Stomach (tissue), 9 donors: Measurements from ENCODE around the gene PIR. TPM values are rescaled to one million over a fixed set of nuclear protein-coding genes. Genes with fewer than 3 reads are reported as not detected.

Experiments
- DNase-seq, 2 donors: peaks; one replicate each; pipeline versions ENCODE4 v3.0.0 to v3.0.0-alpha.2; 2013 to 2019
- H3K27ac ChIP-seq, 5 donors: fragments of 200-600 bp in 4 of 5; sonication (generic) in 4 of 5; one replicate each; pipeline ENCODE4 v1.5.1; 2013 to 2019; ENCODE audit warnings: mild to moderate bottlenecking in 1 of 5, moderate library complexity in 1 of 5
- H3K27me3 ChIP-seq, 3 donors: fragments of 200-600 bp; sonication (generic); one replicate each; pipeline ENCODE4 v1.5.1; 2017 to 2019; ENCODE audit warnings: mixed run types in 1 of 3
- H3K36me3 ChIP-seq, 4 donors: fragments of 200-600 bp; sonication (generic); 1 replicate in 3 of 4; 2 replicates in 1 of 4; pipeline ENCODE4 v1.5.1; 2016 to 2019
- H3K4me1 ChIP-seq, 4 donors: fragments of 200-600 bp; sonication (generic); one replicate each; pipeline ENCODE4 v1.5.1; 2016 to 2019
- H3K4me3 ChIP-seq, 4 donors: fragments of 200-600 bp; sonication (generic) in 3 of 4; one replicate each; pipeline ENCODE4 v1.5.1; 2016 to 2019; ENCODE audit warnings: mild to moderate bottlenecking in 1 of 4
- H3K9me3 ChIP-seq, 4 donors: fragments of 200-600 bp; sonication (generic); one replicate each; pipeline ENCODE4 v1.5.1; 2016 to 2019
- CTCF ChIP-seq, 7 experiments: fragments of 450-650 bp in 4 of 7; fragments of 200-600 bp in 3 of 7; sonication (generic) in 3 of 7; IDR thresholded peaks; one replicate each; pipeline ENCODE4 v1.5.1; 2016 to 2019; ENCODE audit warnings: antibody characterized with exemption in 7 of 7, control low read depth in 2 of 7, mild to moderate bottlenecking in 1 of 7
- EP300 ChIP-seq: sonication (generic); formaldehyde crosslinking; IDR thresholded peaks from one replicate; pipeline ENCODE4 v1.6.1; 2017; ENCODE audit warnings: antibody characterized with exemption
- POLR2A ChIP-seq, 4 donors: fragments of 450-650 bp; IDR thresholded peaks; one replicate each; pipeline ENCODE4 v1.6.1; 2016; ENCODE audit warnings: antibody characterized with exemption in 4 of 4, control low read depth in 2 of 4, mild to moderate bottlenecking in 1 of 4, moderate library complexity in 1 of 4
- POLR2AphosphoS5 ChIP-seq, 3 donors: sonication (generic); formaldehyde crosslinking; IDR thresholded peaks; one replicate each; pipeline ENCODE4 v1.6.1; 2016; ENCODE audit warnings: antibody characterized with exemption in 3 of 3
- WGBS, 5 donors: extraction: QIAGEN DNeasy Blood & Tissue Kit in 3 of 5; methylation state at CpG; one replicate each; pipeline versions ENCODE4 v1.1.5 to v1.1.7; 2013 to 2018; 5-methylcytosine and 5-hydroxymethylcytosine counted together
- intact Hi-C: fragments of 100-400 bp; cut with DNase I; formaldehyde crosslinking; loops from one replicate; pipeline ENCODE4 v1.15.1; 2023; ENCODE audit warnings: low total_unique reads
- polyA plus RNA-seq, 3 donors: library from polyadenylated mRNA; stranded (reverse); fragments of 200-250 nt; gene quantifications; one replicate each; pipeline ENCODE4 v1.2.3, GENCODE V29; 2013
- total RNA-seq, 5 donors: library from RNA; depleted of rRNA; stranded (reverse); fragments of >200 nt; gene quantifications; one replicate each; pipeline versions ENCODE4 v1.1.0 to v1.2.3, GENCODE V29; 2014 to 2016
- donor health status: healthy with polysubstance abuse.
- donor health status: Bipolar disorder and iron deficiency.
- donor health status: healthy.

Gene PIR
- total and polyA plus RNA-seq, 8 donors = 5.2 to 47.5 (median 12.7) TPM

DNA sequence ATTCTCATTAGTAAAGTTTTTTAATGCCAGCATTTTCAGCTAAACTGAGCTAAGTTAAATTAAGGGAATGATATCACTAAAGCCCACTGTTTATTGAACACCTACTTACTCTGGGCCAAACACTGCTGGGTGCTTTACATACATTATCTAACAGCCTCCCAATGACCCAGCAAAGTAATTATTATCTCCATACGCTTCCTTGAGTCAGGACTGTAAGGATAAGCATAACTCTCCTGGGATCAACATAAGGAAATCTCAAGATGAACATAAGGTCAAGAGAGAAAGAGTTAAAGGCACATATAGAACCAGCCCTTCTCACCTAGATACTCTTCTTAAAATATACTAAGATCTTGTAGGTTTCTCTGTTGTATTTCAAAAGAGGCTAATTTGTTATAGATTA lies 21.1 kb upstream of the PIR start:
- Histone ChIP-seq H3K27me3 (peaks cover 0 to 4% (median 0%) of the 10 kb centered on the region in 3 donors), H3K4me3 (no peak overlapping the region), H3K9me3 (no peaks in the 10 kb centered on the region), H3K36me3 (no peaks in the 10 kb centered on the region), H3K4me1 (no peaks in the 10 kb centered on the region), H3K27ac (no peak overlapping the region)
- TF ChIP-seq POLR2AphosphoS5 (IDR thresholded peaks at IDR 0.05) (no peak), POLR2A (IDR thresholded peaks at IDR 0.05) (no peak), CTCF (IDR thresholded peaks at IDR 0.05) (no peak), EP300 (no peak)
- intact Hi-C loops = no loop called here
- 49 to 87% (median 86%) methylated on average over 1 of the region's 1 CpG for WGBS, 5 donors
- no peak for DNase-seq

GRCh38 chrX:15512401-15512965 lies 19.4 kb upstream of the PIR start:
- Histone ChIP-seq H3K4me3 (no peak overlapping the region), H3K27ac (no peak overlapping the region), H3K36me3 (no peaks in the 10 kb centered on the region), H3K27me3 (peaks cover 0 to 4% (median 0%) of the 10 kb centered on the region in 3 donors), H3K4me1 (no peaks in the 10 kb centered on the region), H3K9me3 (no peaks in the 10 kb centered on the region)
- intact Hi-C loops = no loop called here
- WGBS, 5 donors = 60 to 88% (median 80%) methylated on average over 4 of the region's 4 CpGs
- DNase-seq = no peak
- TF ChIP-seq POLR2A (IDR thresholded peaks at IDR 0.05) (no peak), CTCF (IDR thresholded peaks at IDR 0.05) (no peak), EP300 (no peak), POLR2AphosphoS5 (IDR thresholded peaks at IDR 0.05) (no peak)

DNA sequence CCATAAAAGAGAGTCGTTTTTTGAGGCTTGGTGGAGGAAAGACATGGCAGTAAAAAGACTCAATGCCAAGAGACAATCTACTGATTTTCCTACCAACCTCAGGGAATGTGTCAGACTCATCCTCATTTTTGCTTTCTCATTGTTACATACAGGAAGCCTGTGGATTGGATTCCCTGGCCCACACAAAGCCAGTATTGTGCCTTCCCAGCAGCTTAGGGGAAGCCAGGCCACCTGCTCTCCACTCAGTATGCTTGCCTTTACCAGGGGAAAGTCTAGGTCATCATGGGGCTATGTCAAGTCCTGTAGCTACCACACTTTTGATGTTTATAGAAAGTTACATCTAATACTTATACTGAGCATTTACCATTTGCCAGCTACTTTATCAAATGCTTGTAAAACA lies 18.4 kb upstream of the PIR start:
- 23 to 58% (median 38%) methylated on average over 1 of the region's 1 CpG for WGBS, 5 donors
- H3K4me1 ChIP-seq = no peaks in the 10 kb centered on the region

DNA sequence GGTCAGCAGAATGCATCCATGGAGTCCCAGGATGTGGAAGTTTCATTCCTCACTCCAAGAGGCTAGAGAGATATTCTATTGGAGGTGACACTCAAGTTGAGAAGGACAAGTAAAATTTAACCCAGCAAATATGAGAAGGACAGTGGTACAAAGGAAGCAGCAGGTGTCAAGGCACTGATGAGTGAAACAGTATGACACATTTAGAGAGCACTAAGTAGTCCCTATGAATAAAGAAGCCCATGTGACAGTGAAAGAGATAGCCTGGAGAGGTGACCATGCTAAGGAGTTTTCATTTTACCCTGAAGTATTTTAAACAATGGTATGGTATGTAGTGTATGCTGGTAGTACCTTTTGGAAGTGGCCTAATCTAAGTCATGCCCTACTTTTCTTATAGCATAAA lies 16.7 kb upstream of the PIR start:
- H3K36me3 ChIP-seq = no peaks in the 10 kb centered on the region
- H3K27me3 ChIP-seq = peaks cover 0 to 5% (median 0%) of the 10 kb centered on the region in 3 donors
- DNase-seq = no peak
- H3K9me3 ChIP-seq = no peaks in the 10 kb centered on the region
- H3K4me3 ChIP-seq = no peak overlapping the region
- H3K4me1 ChIP-seq = no peaks in the 10 kb centered on the region
- intact Hi-C loops = no loop called here
- TF ChIP-seq EP300 (no peak), CTCF (IDR thresholded peaks at IDR 0.05) (no peak)
- H3K27ac ChIP-seq = no peak overlapping the region

More for the DNA sequence above, 18.4 kb upstream of the PIR start:
- no peak overlapping the region for H3K4me3 ChIP-seq
- intact Hi-C loops = no loop called here
- no peaks in the 10 kb centered on the region for H3K9me3 ChIP-seq
- TF ChIP-seq POLR2A (IDR thresholded peaks at IDR 0.05) (no peak), POLR2AphosphoS5 (IDR thresholded peaks at IDR 0.05) (no peak), CTCF (IDR thresholded peaks at IDR 0.05) (no peak), EP300 (no peak)
- H3K27me3 ChIP-seq = no peaks in the 10 kb centered on the region
- no peak overlapping the region for H3K27ac ChIP-seq
- DNase-seq = peak in 1 of 2 donors; percentile 10
- no peaks in the 10 kb centered on the region for H3K36me3 ChIP-seq
